ENCODE measurements around the gene NELFB. TPM values are rescaled to one million over a fixed set of nuclear protein-coding genes. Genes with fewer than 3 reads are reported as not detected.

NELFB gene
- polyA plus RNA-seq, 1 donor (not counting 4 experiments of a cell fraction or from before 2014, with no cell fraction given): 25.1 TPM

- H4K20me1 ChIP-seq (ENCODE audit: control insufficient read depth, extremely low read depth, insufficient read depth, low read length): peaks cover 3% of the 10 kb centered on the region
- peak overlapping the region; percentile 43 for H3K27ac ChIP-seq (ENCODE audit: control insufficient read depth, insufficient read depth, low read length)
- peak overlapping the region; percentile 71 to 77 (median 74) for H3K4me3 ChIP-seq (ENCODE audit: control insufficient read depth in 2 of 3, extremely low read depth in 1 of 3, insufficient read depth in 2 of 3, low read depth in 1 of 3, low read length in 3 of 3)
- DNase-seq (ENCODE audit: low read depth, low spot score): no peak
- peaks cover 25% of the 10 kb centered on the region for H3K79me2 ChIP-seq (ENCODE audit: control insufficient read depth, insufficient read depth, low read length)
- FAIRE-seq: no peak
- dilution Hi-C loops (cut with MboI; ENCODE audit: extremely low pct_ligation_motif_present, low sequenced_read_pairs): no loop called here
- H3K27me3 ChIP-seq (ENCODE audit: control insufficient read depth, extremely low read depth, insufficient read depth, low read length): peaks cover 3% of the 10 kb centered on the region
- no peaks in the 10 kb centered on the region for H3K9me1 ChIP-seq (ENCODE audit: control insufficient read depth, extremely low read depth, insufficient read depth, low read length)
- peak overlapping the region; percentile 77 for H3K4me2 ChIP-seq (ENCODE audit: control insufficient read depth, extremely low read depth, insufficient read depth, low read depth, low read length)
- H3K9me3 ChIP-seq (ENCODE audit: control insufficient read depth, low read depth, low read length): no peaks in the 10 kb centered on the region
- peaks cover 21% of the 10 kb centered on the region for H3K4me1 ChIP-seq (ENCODE audit: control insufficient read depth, extremely low read depth, insufficient read depth, low read length)
- H2AFZ ChIP-seq (ENCODE audit: control insufficient read depth, low read length): no peak overlapping the region
- H3K36me3 ChIP-seq (ENCODE audit: control insufficient read depth in 2 of 2, extremely low read depth in 1 of 2, insufficient read depth in 2 of 2, low read length in 2 of 2): peaks cover 10 to 14% of the 10 kb centered on the region in 2 experiments
- peak overlapping the region; percentile 81 for H3K9ac ChIP-seq (ENCODE audit: control insufficient read depth, extremely low read depth, insufficient read depth, low read length)
- TF ChIP-seq CTCF (optimal IDR thresholded peaks at IDR 0.05 in 1 of 3, IDR thresholded peaks at IDR 0.05 in 1 of 3, conservative IDR thresholded peaks at IDR 0.05 in 1 of 3; ENCODE audit: extremely low read depth in 1 of 3, insufficient read depth in 2 of 3, low read length in 3 of 3) (no peak), EZH2 (IDR thresholded peaks at IDR 0.05; ENCODE audit: low read length) (no peak)
Observed at GRCh38 chr9:137278061-137278701, 23.1 kb downstream of the NELFB start.

GRCh38 chr9:137278721-137279711 is 23.9 kb downstream of the NELFB start:
- Histone ChIP-seq H3K9me3 (ENCODE audit: control insufficient read depth, low read depth, low read length) (no peaks in the 10 kb centered on the region), H4K20me1 (ENCODE audit: control insufficient read depth, extremely low read depth, insufficient read depth, low read length) (peaks cover 3% of the 10 kb centered on the region), H3K4me2 (ENCODE audit: control insufficient read depth, extremely low read depth, insufficient read depth, low read depth, low read length) (peak overlapping the region; percentile 77), H3K36me3 (ENCODE audit: control insufficient read depth in 2 of 2, extremely low read depth in 1 of 2, insufficient read depth in 2 of 2, low read length in 2 of 2) (peaks cover 8 to 14% of the 10 kb centered on the region in 2 experiments), H3K4me1 (ENCODE audit: control insufficient read depth, extremely low read depth, insufficient read depth, low read length) (peaks cover 15% of the 10 kb centered on the region), H3K27ac (ENCODE audit: control insufficient read depth, insufficient read depth, low read length) (no peak overlapping the region), H2AFZ (ENCODE audit: control insufficient read depth, low read length) (no peak overlapping the region), H3K9ac (ENCODE audit: control insufficient read depth, extremely low read depth, insufficient read depth, low read length) (peak overlapping the region; percentile 81), H3K4me3 (ENCODE audit: control insufficient read depth in 2 of 3, extremely low read depth in 1 of 3, insufficient read depth in 2 of 3, low read depth in 1 of 3, low read length in 3 of 3) (peak overlapping the region in 2 of 3 experiments; percentile 71 to 77), H3K27me3 (ENCODE audit: control insufficient read depth, extremely low read depth, insufficient read depth, low read length) (peaks cover 3% of the 10 kb centered on the region), H3K9me1 (ENCODE audit: control insufficient read depth, extremely low read depth, insufficient read depth, low read length) (no peaks in the 10 kb centered on the region), H3K79me2 (ENCODE audit: control insufficient read depth, insufficient read depth, low read length) (peaks cover 25% of the 10 kb centered on the region)
- no peak for DNase-seq (ENCODE audit: low read depth, low spot score)
- dilution Hi-C loops (cut with MboI; ENCODE audit: extremely low pct_ligation_motif_present, low sequenced_read_pairs): no loop called here
- TF ChIP-seq CTCF (optimal IDR thresholded peaks at IDR 0.05 in 1 of 3, IDR thresholded peaks at IDR 0.05 in 1 of 3, conservative IDR thresholded peaks at IDR 0.05 in 1 of 3; ENCODE audit: extremely low read depth in 1 of 3, insufficient read depth in 2 of 3, low read length in 3 of 3): no peak
- no peak for TF ChIP-seq EZH2 (IDR thresholded peaks at IDR 0.05; ENCODE audit: low read length)
- FAIRE-seq: no peak
